DND-41 (cell line): ENCODE measurements around the gene RIMS1.

Source experiments
- ATAC-seq: fragments of 200-7000 bp; cut with Tn5 transposase; 3 replicates; pipeline ENCODE4 v1.9.1; 2021; ENCODE audit warnings: low read depth; ENCODE audit not compliant: insufficient read depth
- DNase-seq: peaks from one replicate; pipeline ENCODE4 v3.0.0-alpha.2; 2020
- H2AFZ ChIP-seq: 2 replicates; pipeline ENCODE4 v1.6.0; 2012; ENCODE audit warnings: low read depth, low read length
- H3K27ac ChIP-seq: 2 replicates; pipeline ENCODE4 v1.5.1; 2012; ENCODE audit warnings: low read length, inconsistent platforms
- H3K27me3 ChIP-seq: fragments of 200-600 bp; sonication (generic); 2 replicates; pipeline ENCODE4 v1.6.0; 2012; ENCODE audit warnings: low read length, mild to moderate bottlenecking, inconsistent platforms; ENCODE audit not compliant: insufficient read depth, poor library complexity
- H3K36me3 ChIP-seq: 2 replicates; pipeline ENCODE4 v1.5.1; 2012; ENCODE audit warnings: low read length, inconsistent platforms; ENCODE audit not compliant: insufficient read depth
- H3K4me1 ChIP-seq: 2 replicates; pipeline ENCODE4 v1.5.1; 2012; ENCODE audit warnings: mild to moderate bottlenecking, low read length; ENCODE audit not compliant: insufficient read depth
- H3K4me2 ChIP-seq: 2 replicates; pipeline ENCODE4 v1.6.0; 2012; ENCODE audit warnings: mild to moderate bottlenecking, moderate library complexity, low read length, inconsistent platforms; ENCODE audit not compliant: insufficient read depth
- H3K4me3 ChIP-seq, 2 experiments: fragments of 200-600 bp in 1 of 2; shearing (Covaris generic) in 1 of 2; 2 replicates each; pipeline ENCODE4 v1.5.1; 2012 to 2016; ENCODE audit warnings: inconsistent platforms in 2 of 2, low read length in 2 of 2, mild to moderate bottlenecking in 2 of 2, low read depth in 1 of 2, moderate library complexity in 1 of 2
- H3K79me2 ChIP-seq: 2 replicates; pipeline ENCODE4 v1.6.0; 2012; ENCODE audit warnings: low read length, inconsistent platforms; ENCODE audit not compliant: insufficient read depth
- H3K9ac ChIP-seq: 2 replicates; pipeline ENCODE4 v1.6.0; 2012; ENCODE audit warnings: low read depth, mild to moderate bottlenecking, inconsistent platforms, low read length, moderate library complexity
- H3K9me3 ChIP-seq: 2 replicates; pipeline ENCODE4 v1.5.1; 2012; ENCODE audit warnings: low read length, moderate library complexity, mild to moderate bottlenecking, inconsistent platforms; ENCODE audit not compliant: insufficient read depth, severe bottlenecking
- H4K20me1 ChIP-seq: 2 replicates; pipeline ENCODE4 v1.6.0; 2012; ENCODE audit warnings: low read length; ENCODE audit not compliant: insufficient read depth
- CTCF ChIP-seq: IDR thresholded peaks from 2 replicates; pipeline ENCODE4 v1.5.1; 2012; ENCODE audit warnings: borderline replicate concordance, low read length, moderate library complexity, mild to moderate bottlenecking; ENCODE audit not compliant: poor library complexity, severe bottlenecking; ENCODE audit errors: extremely low read depth
- EZH2 ChIP-seq: IDR thresholded peaks from 3 replicates; pipeline ENCODE4 v1.6.1; 2012; ENCODE audit warnings: borderline replicate concordance, low read depth, mild to moderate bottlenecking, moderate library complexity, low read length, inconsistent platforms; ENCODE audit not compliant: severe bottlenecking

Gene RIMS1

GRCh38 chr6:72272958-72273357 lies 386.6 kb downstream of the RIMS1 start:
- no peaks in the 10 kb centered on the region for H3K36me3 ChIP-seq
- no peaks in the 10 kb centered on the region for H4K20me1 ChIP-seq
- H3K27me3 ChIP-seq, result no peaks in the 10 kb centered on the region
- no peaks in the 10 kb centered on the region for H3K79me2 ChIP-seq
- ATAC-seq, result no peak
- H3K4me3 ChIP-seq, result no peak overlapping the region
- no peaks in the 10 kb centered on the region for H3K9me3 ChIP-seq
- no peak overlapping the region for H2AFZ ChIP-seq
- no peaks in the 10 kb centered on the region for H3K4me1 ChIP-seq
- no peak overlapping the region for H3K27ac ChIP-seq
- no peak overlapping the region for H3K9ac ChIP-seq
- no peak overlapping the region for H3K4me2 ChIP-seq
- DNase-seq, result no peak
- no peak for TF ChIP-seq EZH2
- TF ChIP-seq CTCF, result no peak

GRCh38 chr6:72275888-72276287 lies 389.5 kb downstream of the RIMS1 start:
- Histone ChIP-seq H3K27ac (no peak overlapping the region), H3K4me1 (no peaks in the 10 kb centered on the region), H3K9me3 (no peaks in the 10 kb centered on the region), H3K79me2 (no peaks in the 10 kb centered on the region), H2AFZ (no peak overlapping the region), H3K4me3 (no peak overlapping the region), H4K20me1 (no peaks in the 10 kb centered on the region), H3K9ac (no peak overlapping the region), H3K36me3 (no peaks in the 10 kb centered on the region), H3K4me2 (no peak overlapping the region), H3K27me3 (no peaks in the 10 kb centered on the region)
- DNase-seq, result no peak
- TF ChIP-seq CTCF, result no peak
- no peak for TF ChIP-seq EZH2
- no peak for ATAC-seq

GRCh38 chr6:72282201-72282600 lies 395.9 kb downstream of the RIMS1 start:
- no peak overlapping the region for H3K27ac ChIP-seq
- no peak overlapping the region for H3K4me2 ChIP-seq

More at GRCh38 chr6:72282201-72282600, 395.9 kb downstream of the RIMS1 start:
- DNase-seq (no peak), ATAC-seq (no peak)
- no peaks in the 10 kb centered on the region for H4K20me1 ChIP-seq
- no peak overlapping the region for H3K4me3 ChIP-seq
- H3K27me3 ChIP-seq, result no peaks in the 10 kb centered on the region
- H3K4me1 ChIP-seq, result no peaks in the 10 kb centered on the region
- H3K79me2 ChIP-seq, result no peaks in the 10 kb centered on the region
- TF ChIP-seq CTCF, result no peak
- no peak for TF ChIP-seq EZH2
- H3K9me3 ChIP-seq, result no peaks in the 10 kb centered on the region
- no peaks in the 10 kb centered on the region for H3K36me3 ChIP-seq
- H2AFZ ChIP-seq, result no peak overlapping the region
- no peak overlapping the region for H3K9ac ChIP-seq
